KMS-11 (cell line): ENCODE measurements around the gene TMEM131L.

Experiments used
- H2AFZ ChIP-seq: fragments of 200-600 bp; sonication (generic); 2 replicates; pipeline ENCODE4 v1.6.1; 2016; ENCODE audit warnings: antibody characterized with exemption, mixed run types, low read depth
- H3K27ac ChIP-seq: fragments of 200-600 bp; sonication (generic); 2 replicates; pipeline ENCODE4 v1.6.1; 2016; ENCODE audit warnings: mild to moderate bottlenecking, mixed run types
- H3K27me3 ChIP-seq: fragments of 200-600 bp; sonication (generic); 2 replicates; pipeline ENCODE4 v1.6.1; 2017; ENCODE audit warnings: mild to moderate bottlenecking, low read depth, mixed run types, moderate library complexity; ENCODE audit not compliant: insufficient read depth
- H3K36me3 ChIP-seq: fragments of 200-600 bp; sonication (generic); 2 replicates; pipeline ENCODE4 v1.6.1; 2017; ENCODE audit warnings: mild to moderate bottlenecking, mixed run types; ENCODE audit not compliant: insufficient read depth
- H3K4me1 ChIP-seq: fragments of 200-600 bp; sonication (generic); 2 replicates; pipeline ENCODE4 v1.6.1; 2016; ENCODE audit warnings: mild to moderate bottlenecking, low read depth, mixed run types; ENCODE audit not compliant: poor library complexity, severe bottlenecking
- H3K4me2 ChIP-seq: fragments of 200-600 bp; sonication (generic); 2 replicates; pipeline ENCODE4 v1.7.0; 2016; ENCODE audit warnings: mild to moderate bottlenecking, mixed run types
- H3K4me3 ChIP-seq: fragments of 200-600 bp; sonication (generic); IDR thresholded peaks from 2 replicates; pipeline ENCODE4 v1.6.1; 2017; ENCODE audit warnings: low read depth, low read length, mixed read lengths; ENCODE audit not compliant: insufficient read depth
- H3K79me2 ChIP-seq: fragments of 200-600 bp; sonication (generic); 2 replicates; pipeline ENCODE4 v1.6.1; 2016; ENCODE audit warnings: low read depth, mixed run types; ENCODE audit not compliant: insufficient read depth
- H3K9ac ChIP-seq: fragments of 200-600 bp; sonication (generic); 2 replicates; pipeline ENCODE4 v1.6.1; 2016; ENCODE audit warnings: mild to moderate bottlenecking, mixed run types
- H4K20me1 ChIP-seq: fragments of 200-600 bp; sonication (generic); 2 replicates; pipeline ENCODE4 v1.6.1; 2016; ENCODE audit warnings: mild to moderate bottlenecking, mixed run types; ENCODE audit not compliant: insufficient read depth
- CTCF ChIP-seq: fragments of 200-600 bp; sonication (generic); conservative IDR thresholded peaks from 2 replicates; pipeline ENCODE4 v1.6.1; 2017; ENCODE audit warnings: low read depth, mild to moderate bottlenecking, antibody characterized with exemption, low read length, moderate library complexity, mixed read lengths

Gene TMEM131L

GRCh38 chr4:153419673-153420278, 46.4 kb upstream of the TMEM131L start:
- Histone ChIP-seq H3K9ac (no peak overlapping the region), H3K4me1 (peaks cover 10% of the 10 kb centered on the region), H4K20me1 (no peaks in the 10 kb centered on the region), H2AFZ (no peak overlapping the region), H3K79me2 (no peaks in the 10 kb centered on the region), H3K4me2 (no peak overlapping the region), H3K36me3 (no peaks in the 10 kb centered on the region), H3K27ac (no peak overlapping the region), H3K4me3 (no peak overlapping the region), H3K27me3 (no peaks in the 10 kb centered on the region)
- TF ChIP-seq CTCF: no peak

- Histone ChIP-seq H3K4me2 (no peak overlapping the region), H3K36me3 (no peaks in the 10 kb centered on the region), H2AFZ (no peak overlapping the region), H3K27me3 (no peaks in the 10 kb centered on the region), H3K27ac (no peak overlapping the region), H3K4me1 (peaks cover 10% of the 10 kb centered on the region), H3K9ac (no peak overlapping the region), H3K4me3 (no peak overlapping the region), H3K79me2 (no peaks in the 10 kb centered on the region), H4K20me1 (no peaks in the 10 kb centered on the region)
- TF ChIP-seq CTCF: no peak
Measured at GRCh38 chr4:153420361-153420760, 45.8 kb upstream of the TMEM131L start.

- Histone ChIP-seq H3K4me1 (peaks cover 10% of the 10 kb centered on the region), H4K20me1 (no peaks in the 10 kb centered on the region), H3K79me2 (no peaks in the 10 kb centered on the region), H3K4me3 (no peak overlapping the region), H3K27ac (no peak overlapping the region), H3K9ac (no peak overlapping the region), H3K27me3 (no peaks in the 10 kb centered on the region), H2AFZ (no peak overlapping the region), H3K4me2 (no peak overlapping the region), H3K36me3 (no peaks in the 10 kb centered on the region)
- TF ChIP-seq CTCF: no peak
Measured at GRCh38 chr4:153421941-153422340, 44.2 kb upstream of the TMEM131L start.

- Histone ChIP-seq H2AFZ (no peak overlapping the region), H3K79me2 (no peaks in the 10 kb centered on the region), H3K36me3 (no peaks in the 10 kb centered on the region), H3K4me2 (no peak overlapping the region), H3K27ac (no peak overlapping the region), H4K20me1 (no peaks in the 10 kb centered on the region), H3K9ac (no peak overlapping the region), H3K4me3 (no peak overlapping the region), H3K27me3 (no peaks in the 10 kb centered on the region), H3K4me1 (peaks cover 10% of the 10 kb centered on the region)
- no peak for TF ChIP-seq CTCF
Measured at GRCh38 chr4:153426207-153426885, 39.8 kb upstream of the TMEM131L start.
